Measurements from ENCODE around the gene RGSL1. TPM values are rescaled to one million over a fixed set of nuclear protein-coding genes. Genes with fewer than 3 reads are reported as not detected.

Gene RGSL1
- not detected for total RNA-seq

DNA sequence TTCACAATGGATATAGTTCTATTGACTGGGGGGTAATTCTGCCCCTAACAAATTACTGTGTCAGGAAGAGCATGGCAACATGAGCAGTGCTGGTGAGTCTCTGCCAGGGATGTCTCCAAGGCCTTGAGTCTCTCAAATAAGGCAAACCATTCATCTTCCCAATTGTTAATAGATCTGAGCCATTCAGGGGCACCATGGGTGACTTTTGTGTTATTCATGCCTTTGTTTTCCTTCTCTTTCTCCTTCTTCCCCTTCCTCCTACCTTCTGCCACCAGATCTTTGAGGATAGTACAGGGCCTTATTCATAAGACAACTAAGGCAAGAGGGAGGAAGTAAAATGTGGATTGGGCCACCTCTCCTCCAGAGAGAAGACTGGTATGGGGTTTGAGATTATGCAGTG, at the start of gene RGSL1:
RGSL1 (plus strand) TSS at position 60 of the 400 bp plus-strand sequence; CDS start at position 80, 20 bp downstream.
- TF ChIP-seq, protein P1, sequence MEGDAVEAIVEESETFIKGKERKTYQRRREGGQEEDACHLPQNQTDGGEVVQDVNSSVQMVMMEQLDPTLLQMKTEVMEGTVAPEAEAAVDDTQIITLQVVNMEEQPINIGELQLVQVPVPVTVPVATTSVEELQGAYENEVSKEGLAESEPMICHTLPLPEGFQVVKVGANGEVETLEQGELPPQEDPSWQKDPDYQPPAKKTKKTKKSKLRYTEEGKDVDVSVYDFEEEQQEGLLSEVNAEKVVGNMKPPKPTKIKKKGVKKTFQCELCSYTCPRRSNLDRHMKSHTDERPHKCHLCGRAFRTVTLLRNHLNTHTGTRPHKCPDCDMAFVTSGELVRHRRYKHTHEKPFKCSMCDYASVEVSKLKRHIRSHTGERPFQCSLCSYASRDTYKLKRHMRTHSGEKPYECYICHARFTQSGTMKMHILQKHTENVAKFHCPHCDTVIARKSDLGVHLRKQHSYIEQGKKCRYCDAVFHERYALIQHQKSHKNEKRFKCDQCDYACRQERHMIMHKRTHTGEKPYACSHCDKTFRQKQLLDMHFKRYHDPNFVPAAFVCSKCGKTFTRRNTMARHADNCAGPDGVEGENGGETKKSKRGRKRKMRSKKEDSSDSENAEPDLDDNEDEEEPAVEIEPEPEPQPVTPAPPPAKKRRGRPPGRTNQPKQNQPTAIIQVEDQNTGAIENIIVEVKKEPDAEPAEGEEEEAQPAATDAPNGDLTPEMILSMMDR (IDR thresholded peaks at IDR 0.05): no peak
- TF ChIP-seq POLR2A (IDR thresholded peaks at IDR 0.05) (no peak), POLR2AphosphoS5 (IDR thresholded peaks at IDR 0.05) (no peak)
- intact Hi-C loops (cut with DNase I; ENCODE audit: low total_unique reads): no loop called here

DNA sequence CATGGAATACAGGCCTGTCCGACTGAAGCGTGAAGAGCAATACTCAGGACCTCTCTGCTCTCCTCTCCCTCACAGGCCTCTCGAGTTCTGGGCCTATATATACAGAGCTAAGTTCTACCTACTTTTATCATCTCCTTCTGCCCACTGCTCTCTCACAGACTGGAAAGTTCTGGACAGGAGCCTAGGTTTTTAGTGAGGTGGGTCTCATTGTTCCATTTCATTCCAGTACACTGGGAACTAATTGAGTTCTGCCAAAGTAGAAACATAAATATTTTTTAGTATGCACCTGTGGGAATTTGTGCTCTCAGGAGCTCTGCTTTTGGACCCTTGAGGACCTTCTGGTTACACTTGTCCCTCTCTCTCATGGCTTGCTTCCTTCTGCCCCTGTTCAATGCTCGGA, 49.4 kb upstream of the RGSL1 start, which contains the start of gene TEDDM1:
TEDDM1 (minus strand) TSS at position 101 of the 400 bp plus-strand sequence. CDS start 182 bp downstream, outside the sequence.
- intact Hi-C loops (cut with DNase I; ENCODE audit: low total_unique reads): no loop called here
- H3K9me3 ChIP-seq: no peaks in the 10 kb centered on the region
- no peaks in the 10 kb centered on the region for H3K27me3 ChIP-seq
- no peak within 1 kb of the TSS for H3K4me3 ChIP-seq
- no peak for DNase-seq (ENCODE audit: low spot score in 2 of 2)
- no peaks in the 10 kb centered on the region for H3K36me3 ChIP-seq
- H3K27ac ChIP-seq: no peak within 1 kb of the TSS
- H3K4me1 ChIP-seq: peaks cover 4 to 9% of the 10 kb centered on the region in 2 donors
- TF ChIP-seq, protein P1 (IDR thresholded peaks at IDR 0.05): no peak
- TF ChIP-seq POLR2AphosphoS5 (IDR thresholded peaks at IDR 0.05): no peak
- TF ChIP-seq POLR2A (IDR thresholded peaks at IDR 0.05): no peak

More for the DNA sequence above, at the start of gene RGSL1:
- H3K27ac ChIP-seq: no peak within 1 kb of the TSS
- DNase-seq (ENCODE audit: low spot score in 2 of 2): no peak
- no peaks in the 10 kb centered on the region for H3K4me1 ChIP-seq
- no peaks in the 10 kb centered on the region for H3K9me3 ChIP-seq
- H3K36me3 ChIP-seq: no peaks in the 10 kb centered on the region
- H3K4me3 ChIP-seq: no peak within 1 kb of the TSS
- no peaks in the 10 kb centered on the region for H3K27me3 ChIP-seq

DNA sequence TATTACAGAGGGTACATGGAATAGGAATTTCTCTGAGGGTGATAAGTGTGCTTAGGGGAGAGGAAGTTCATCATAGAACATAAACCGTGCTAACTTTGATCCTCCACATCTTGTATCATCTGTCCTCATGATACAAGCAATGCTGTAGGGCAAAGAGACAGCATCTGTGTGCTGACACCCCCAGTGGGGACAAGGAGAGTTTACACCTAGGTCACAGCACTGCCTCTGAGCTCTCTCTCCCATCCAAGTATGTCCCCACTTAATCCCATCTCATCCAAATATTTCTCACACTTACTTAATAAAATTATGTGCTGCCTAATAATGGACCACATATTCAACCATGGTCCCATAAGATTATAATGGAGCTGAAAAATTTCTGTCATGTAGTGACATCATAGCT, 45.2 kb upstream of the RGSL1 start:
- Histone ChIP-seq H3K36me3 (no peaks in the 10 kb centered on the region), H3K4me1 (no peaks in the 10 kb centered on the region), H3K27ac (no peak overlapping the region), H3K4me3 (no peak overlapping the region), H3K27me3 (no peaks in the 10 kb centered on the region), H3K9me3 (no peaks in the 10 kb centered on the region)
- TF ChIP-seq POLR2A (IDR thresholded peaks at IDR 0.05) (no peak), POLR2AphosphoS5 (IDR thresholded peaks at IDR 0.05) (no peak)
- TF ChIP-seq, protein P1 (IDR thresholded peaks at IDR 0.05): no peak
- no peak for DNase-seq (ENCODE audit: low spot score in 2 of 2)
- intact Hi-C loops (cut with DNase I; ENCODE audit: low total_unique reads): no loop called here

DNA sequence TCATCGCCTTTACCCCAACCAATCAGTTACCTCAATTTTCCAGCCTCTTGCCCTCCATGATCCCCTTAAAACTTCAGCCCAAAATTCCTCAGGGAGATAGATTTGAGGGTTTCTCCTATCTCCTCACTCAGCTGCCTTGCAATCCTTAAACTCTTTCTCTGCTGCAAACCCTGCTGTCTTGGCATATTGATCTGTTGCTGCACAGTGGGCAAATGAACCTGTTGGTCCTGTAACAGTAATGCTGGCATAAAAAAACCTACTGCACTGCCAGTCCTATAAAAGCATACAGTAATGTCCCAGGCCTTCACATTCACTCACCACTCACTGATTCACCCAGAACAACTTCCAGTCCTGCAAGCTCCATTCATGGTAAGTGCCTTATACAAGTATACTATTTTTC, 44.4 kb upstream of the RGSL1 start:
- intact Hi-C loops (cut with DNase I; ENCODE audit: low total_unique reads): no loop called here
- H3K4me3 ChIP-seq: no peak overlapping the region
- H3K4me1 ChIP-seq: no peaks in the 10 kb centered on the region
- H3K27me3 ChIP-seq: no peaks in the 10 kb centered on the region
- H3K27ac ChIP-seq: no peak overlapping the region
- TF ChIP-seq, protein P1 (IDR thresholded peaks at IDR 0.05): no peak
- TF ChIP-seq POLR2AphosphoS5 (IDR thresholded peaks at IDR 0.05): no peak
- no peak for TF ChIP-seq POLR2A (IDR thresholded peaks at IDR 0.05)
- no peaks in the 10 kb centered on the region for H3K9me3 ChIP-seq
- DNase-seq (ENCODE audit: low spot score in 2 of 2): no peak
- no peaks in the 10 kb centered on the region for H3K36me3 ChIP-seq

DNA sequence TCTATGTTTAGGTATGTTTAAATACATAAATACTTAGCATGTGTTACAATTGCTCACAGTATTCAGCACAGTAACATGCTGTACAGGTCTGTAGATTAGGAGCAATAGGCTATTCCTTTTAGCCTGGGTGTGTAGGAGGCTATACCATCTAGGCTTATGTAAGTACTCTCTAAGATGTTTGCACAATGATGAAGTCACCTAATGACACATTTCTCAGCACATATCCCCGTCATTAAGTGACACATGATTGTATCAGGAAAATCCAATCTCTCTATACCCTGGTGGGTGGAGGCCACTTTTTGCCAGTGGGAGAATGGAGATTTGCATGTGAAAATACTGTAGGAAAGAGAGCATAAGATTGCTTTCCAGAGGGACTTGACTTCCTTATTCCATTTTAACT, 43.9 kb upstream of the RGSL1 start:
- TF ChIP-seq POLR2AphosphoS5 (IDR thresholded peaks at IDR 0.05): no peak
- TF ChIP-seq POLR2A (IDR thresholded peaks at IDR 0.05): no peak
- TF ChIP-seq, protein P1 (IDR thresholded peaks at IDR 0.05): no peak
- no peaks in the 10 kb centered on the region for H3K27me3 ChIP-seq
- H3K4me3 ChIP-seq: no peak overlapping the region
- no peaks in the 10 kb centered on the region for H3K4me1 ChIP-seq
- intact Hi-C loops (cut with DNase I; ENCODE audit: low total_unique reads): no loop called here
- H3K9me3 ChIP-seq: no peaks in the 10 kb centered on the region
- no peak overlapping the region for H3K27ac ChIP-seq
- DNase-seq (ENCODE audit: low spot score in 2 of 2): no peak
- H3K36me3 ChIP-seq: no peaks in the 10 kb centered on the region
